K562 (cell line): ENCODE results near the gene LRRC1. TPM values are rescaled to one million over a fixed set of nuclear protein-coding genes. Genes with fewer than 3 reads are reported as not detected.

Source experiments
- ATAC-seq: fragments of 200-7000 bp; cut with Tn5 transposase; 3 replicates; pipeline ENCODE4 v1.9.1; 2020; ENCODE audit warnings: moderate library complexity
- BruUV-seq: library from RNA; stranded (reverse); fragments of 400-500 nt; replicated peaks from 2 replicates; lab custom pipeline; 2021; lab: Mats Ljungman, UMichigan
- CTCF ChIA-PET: fragments of 300-600 bp; formaldehyde crosslinking; extraction: SDS; loops from one replicate; lab custom pipeline; 2021; ENCODE audit warnings: low intra/inter-chr PET ratio; lab: Yijun Ruan, JAX
- POLR2A ChIA-PET: fragments of 300-600, 350-650 bp; sonication (Branson Sonifier 250); formaldehyde crosslinking; extraction: SDS; loops from one replicate; lab custom pipeline; 2021; ENCODE audit warnings: antibody characterized with exemption, inconsistent platforms; lab: Yijun Ruan, JAX
- DNase-seq, 4 experiments: peaks; one replicate each; pipeline versions ENCODE4 v3.0.0 to v3.0.0-alpha.2; 2011 to 2018; ENCODE audit warnings: low spot score in 3 of 4, mixed read lengths in 3 of 4; ENCODE audit errors: extremely low read depth in 1 of 4
- FAIRE-seq: peaks from 2 replicates; lab custom pipeline; 2011; peaks lifted over from hg19 to GRCh38; lab: Jason Lieb, UNC
- H2AFZ ChIP-seq: 2 replicates; pipeline ENCODE4 v1.6.0; 2011; ENCODE audit warnings: low read depth, low read length, control low read depth, inconsistent platforms
- H3K27ac ChIP-seq: fragments of 200-600 bp; 3 replicates; pipeline ENCODE4 v1.8.0; 2011; ENCODE audit warnings: low read depth, mild to moderate bottlenecking, control low read depth, inconsistent platforms, low read length, moderate library complexity, mixed read lengths; ENCODE audit errors: extremely low read depth
- H3K27me3 ChIP-seq, 2 experiments: fragments of 300-600 bp in 1 of 2; 2 replicates in 1 of 2; 3 replicates in 1 of 2; pipeline versions ENCODE4 v1.6.0 to v1.8.0; 2011; ENCODE audit warnings: inconsistent platforms in 2 of 2, low read length in 2 of 2, mild to moderate bottlenecking in 1 of 2, mixed read lengths in 1 of 2, moderate library complexity in 1 of 2; ENCODE audit not compliant: control insufficient read depth in 2 of 2, insufficient read depth in 2 of 2
- H3K36me3 ChIP-seq: fragments of 300-600 bp; 3 replicates; pipeline ENCODE4 v1.8.0; 2011; ENCODE audit warnings: mild to moderate bottlenecking, low read length, inconsistent platforms; ENCODE audit not compliant: control insufficient read depth, insufficient read depth
- H3K4me1 ChIP-seq, 2 experiments: fragments of 200-600 bp in 1 of 2; replicated peaks in 1 of 2; 2 replicates in 1 of 2; 3 replicates in 1 of 2; pipeline versions ENCODE4 v1.5.1 to v1.8.0; 2011; ENCODE audit warnings: inconsistent platforms in 2 of 2, low read length in 2 of 2, mild to moderate bottlenecking in 1 of 2, mixed read lengths in 1 of 2, moderate library complexity in 1 of 2; ENCODE audit not compliant: control insufficient read depth in 2 of 2, insufficient read depth in 2 of 2
- H3K4me2 ChIP-seq: 2 replicates; pipeline ENCODE4 v1.6.1; 2011; ENCODE audit warnings: low read length, control low read depth, inconsistent platforms, mixed read lengths; ENCODE audit not compliant: insufficient read depth
- H3K4me3 ChIP-seq: fragments of 200-600 bp; sonication (generic), shearing (Covaris generic); 2 replicates; pipeline ENCODE4 v1.5.1; 2016; ENCODE audit warnings: control low read depth, inconsistent platforms
- H3K79me2 ChIP-seq: fragments of 200-600 bp; 3 replicates; pipeline ENCODE4 v1.8.0; 2011; ENCODE audit warnings: low read length, inconsistent platforms; ENCODE audit not compliant: control insufficient read depth, insufficient read depth
- H3K9ac ChIP-seq, 2 experiments: 2 replicates each; pipeline versions ENCODE4 v1.6.0 to v1.6.1; 2011; ENCODE audit warnings: low read depth in 2 of 2, low read length in 2 of 2, control low read depth in 1 of 2, inconsistent platforms in 1 of 2, mild to moderate bottlenecking in 1 of 2, mixed read lengths in 1 of 2; ENCODE audit not compliant: insufficient read depth in 1 of 2
- H3K9me1 ChIP-seq: one replicate; pipeline ENCODE4 v1.6.0; 2011; ENCODE audit warnings: inconsistent platforms, mild to moderate bottlenecking, low read length, moderate library complexity; ENCODE audit not compliant: control insufficient read depth, insufficient read depth
- H3K9me3 ChIP-seq: replicated peaks from 2 replicates; pipeline ENCODE4 v1.5.1; 2011; ENCODE audit warnings: low read depth, low read length, inconsistent platforms; ENCODE audit not compliant: control insufficient read depth, insufficient read depth
- H4K20me1 ChIP-seq: replicated peaks from 2 replicates; pipeline ENCODE4 v1.6.1; 2011; ENCODE audit warnings: low read length, inconsistent platforms, mixed read lengths; ENCODE audit not compliant: control insufficient read depth, insufficient read depth
- ATF7 ChIP-seq: fragments of 450-650 bp; IDR thresholded peaks from 2 replicates; pipeline ENCODE4 v1.7.1; 2014; ENCODE audit warnings: mild to moderate bottlenecking, moderate library complexity
- CHD1 ChIP-seq: fragments of 200-600 bp; sonication (generic); IDR thresholded peaks from one replicate; pipeline ENCODE4 v1.6.1; 2012; ENCODE audit warnings: mild to moderate bottlenecking, moderate library complexity, low read length, inconsistent platforms
- ELK1 ChIP-seq: sonication (generic); formaldehyde crosslinking; IDR thresholded peaks from 2 replicates; pipeline ENCODE4 v1.8.1; 2022; ENCODE audit warnings: missing genetic modification reagents
- ZBTB7A ChIP-seq: IDR thresholded peaks from 2 replicates; pipeline ENCODE4 v1.6.1; 2011; ENCODE audit warnings: low read depth, mild to moderate bottlenecking, low read length, moderate library complexity, borderline replicate concordance; ENCODE audit not compliant: control insufficient read depth
- ZNF274 ChIP-seq: IDR thresholded peaks from 2 replicates; pipeline ENCODE4 v1.6.1; 2011; ENCODE audit warnings: low read depth, mild to moderate bottlenecking, low read length, moderate library complexity, borderline replicate concordance
- ZNF347 ChIP-seq: fragments of 450-650 bp; formaldehyde crosslinking; IDR thresholded peaks from 2 replicates; pipeline ENCODE4 v1.4.0; 2020; ENCODE audit warnings: low read depth, mild to moderate bottlenecking, moderate library complexity
- WGBS: fragments of 100-300 bp; shearing (Covaris generic); methylation state at CpG from one replicate; pipeline ENCODE4 v1.1.6; 2016; ENCODE audit warnings: low coverage, mixed read lengths; ENCODE audit not compliant: insufficient coverage; ENCODE audit errors: missing lambda C conversion rate; 5-methylcytosine and 5-hydroxymethylcytosine counted together
- in situ Hi-C: fragments of 300-500 bp; cut with MboI; formaldehyde crosslinking; loops from 4 replicates; pipeline ENCODE4 v1.15.0; 2018; ENCODE audit warnings: inconsistent platforms, mixed read lengths
- intact Hi-C: fragments of 100-400 bp; cut with micrococcal nuclease; formaldehyde crosslinking; loops from 2 replicates; pipeline ENCODE4 v1.14.2; 2022
- polyA plus RNA-seq, 8 experiments: library from polyadenylated mRNA; depleted of rRNA in 4 of 8; stranded (reverse) in 5 of 8; unstranded in 3 of 8; fragments of >200 nt; fragmentation: Nextera tagmentation in 2 of 8; fragmentation: Illumina TruSeq in 1 of 8; extraction: Ambion mirVana in 2 of 8; extraction: Trizol in 1 of 8; gene quantifications; 2 replicates each; pipeline versions ENCODE4 v1.2.1 to v1.2.3, GENCODE V29; 2011 to 2014; ENCODE audit warnings: inconsistent platforms in 1 of 8, missing spikeins in 1 of 8
- total RNA-seq, 7 experiments: library from RNA; depleted of rRNA in 6 of 7; stranded (reverse); fragments of >200 nt in 6 of 7; fragmentation: Illumina TruSeq in 2 of 7; extraction: Trizol in 2 of 7; gene quantifications; 2 replicates each; pipeline versions ENCODE4 v1.2.1 to v1.2.3, GENCODE V29; 2011 to 2021; ENCODE audit warnings: low replicate concordance in 1 of 7
- TF ChIP-seq, protein P1 (sequence below): fragments of 250-450 bp; sonication (Bioruptor Pico); IDR thresholded peaks from 2 replicates; pipeline ENCODE4 v1.9.0; 2021; ENCODE audit warnings: mild to moderate bottlenecking, inconsistent platforms

Gene LRRC1
- total and polyA plus RNA-seq, 9 of the 15 experiments (the other 6 are each of a cell fraction or from before 2014, with no cell fraction given) = not detected

GRCh38 chr6:53771785-53772624 is 22.8 kb upstream of the LRRC1 start:
- Histone ChIP-seq H3K27me3 (no peaks in the 10 kb centered on the region), H3K9me1 (no peaks in the 10 kb centered on the region), H4K20me1 (no peaks in the 10 kb centered on the region), H3K4me2 (no peak overlapping the region), H3K9me3 (no peaks in the 10 kb centered on the region), H3K27ac (no peak overlapping the region), H3K36me3 (no peaks in the 10 kb centered on the region), H3K4me1 (no peaks in the 10 kb centered on the region), H3K79me2 (no peaks in the 10 kb centered on the region), H3K4me3 (no peak overlapping the region), H3K9ac (no peak overlapping the region), H2AFZ (no peak overlapping the region)
- no TSS peak for BruUV-seq
- WGBS = 0% methylated on average over 2 of the region's 2 CpGs
- DNase-seq (no peak), FAIRE-seq (no peak), ATAC-seq (no peak)
- in situ Hi-C loops = no loop called here
- ChIA-PET POLR2A (no interaction called here), CTCF (no interaction called here)
- intact Hi-C loops = no loop called here
- no peak for TF ChIP-seq ATF7
- TF ChIP-seq, all 486 proteins: peak for 0

- Histone ChIP-seq H3K9me3 (no peaks in the 10 kb centered on the region), H2AFZ (no peak overlapping the region), H3K27ac (no peak overlapping the region), H3K9me1 (no peaks in the 10 kb centered on the region), H3K4me1 (no peaks in the 10 kb centered on the region), H3K4me2 (no peak overlapping the region), H3K36me3 (no peaks in the 10 kb centered on the region), H3K27me3 (no peaks in the 10 kb centered on the region)
- intact Hi-C loops = no loop called here
- no TSS peak for BruUV-seq
- CTCF ChIA-PET = no interaction called here
- no peak for ATAC-seq
- TF ChIP-seq ZBTB7A = no peak
- TF ChIP-seq ZNF347 (CRISPR knock-in tag) = no peak
- TF ChIP-seq, protein P1, sequence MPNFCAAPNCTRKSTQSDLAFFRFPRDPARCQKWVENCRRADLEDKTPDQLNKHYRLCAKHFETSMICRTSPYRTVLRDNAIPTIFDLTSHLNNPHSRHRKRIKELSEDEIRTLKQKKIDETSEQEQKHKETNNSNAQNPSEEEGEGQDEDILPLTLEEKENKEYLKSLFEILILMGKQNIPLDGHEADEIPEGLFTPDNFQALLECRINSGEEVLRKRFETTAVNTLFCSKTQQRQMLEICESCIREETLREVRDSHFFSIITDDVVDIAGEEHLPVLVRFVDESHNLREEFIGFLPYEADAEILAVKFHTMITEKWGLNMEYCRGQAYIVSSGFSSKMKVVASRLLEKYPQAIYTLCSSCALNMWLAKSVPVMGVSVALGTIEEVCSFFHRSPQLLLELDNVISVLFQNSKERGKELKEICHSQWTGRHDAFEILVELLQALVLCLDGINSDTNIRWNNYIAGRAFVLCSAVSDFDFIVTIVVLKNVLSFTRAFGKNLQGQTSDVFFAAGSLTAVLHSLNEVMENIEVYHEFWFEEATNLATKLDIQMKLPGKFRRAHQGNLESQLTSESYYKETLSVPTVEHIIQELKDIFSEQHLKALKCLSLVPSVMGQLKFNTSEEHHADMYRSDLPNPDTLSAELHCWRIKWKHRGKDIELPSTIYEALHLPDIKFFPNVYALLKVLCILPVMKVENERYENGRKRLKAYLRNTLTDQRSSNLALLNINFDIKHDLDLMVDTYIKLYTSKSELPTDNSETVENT (CRISPR knock-in tag) = no peak
- TF ChIP-seq ELK1 (CRISPR knock-in tag) = no peak
- no peak for TF ChIP-seq CHD1
- TF ChIP-seq ZNF274 = no peak
- TF ChIP-seq, all 486 proteins: peak for 0
- FAIRE-seq (no peak), DNase-seq (no peak)
- POLR2A ChIA-PET = no interaction called here
- Histone ChIP-seq H4K20me1 (no peaks in the 10 kb centered on the region), H3K9ac (no peak overlapping the region), H3K79me2 (no peaks in the 10 kb centered on the region), H3K4me3 (no peak overlapping the region)
- in situ Hi-C loops = no loop called here
These were observed 21.6 kb upstream of the LRRC1 start for GRCh38 chr6:53773044-53773696.
